Neural cell (in vitro differentiated cells): Measurements from ENCODE around the gene NUDT3. TPM values are rescaled to one million over a fixed set of nuclear protein-coding genes. Genes with fewer than 3 reads are reported as not detected.

Experiments used
- H2AFZ ChIP-seq: fragments of 200-600, 300-800 bp; sonication (generic), shearing (Covaris generic); 2 replicates; pipeline ENCODE4 v1.6.0; 2014; ENCODE audit warnings: low read depth, mild to moderate bottlenecking, antibody characterized with exemption, low read length, moderate library complexity
- H3F3A ChIP-seq: fragments of 200-600 bp; shearing (Covaris generic); 2 replicates; pipeline ENCODE4 v1.6.1; 2016; ENCODE audit warnings: mild to moderate bottlenecking, moderate library complexity, mixed read lengths, antibody characterized with exemption, low read length; ENCODE audit not compliant: insufficient read depth, poor library complexity, severe bottlenecking
- H3K27ac ChIP-seq: fragments of 200-600, 300-800 bp; sonication (generic), shearing (Covaris generic); 2 replicates; pipeline ENCODE4 v1.5.1; 2014; ENCODE audit warnings: mild to moderate bottlenecking, low read length, moderate library complexity
- H3K27me3 ChIP-seq: fragments of 300-800, 200-600 bp; sonication (generic), shearing (Covaris generic); 2 replicates; pipeline ENCODE4 v1.6.0; 2014; ENCODE audit warnings: mild to moderate bottlenecking, low read depth, low read length, moderate library complexity; ENCODE audit not compliant: insufficient read depth
- H3K36me3 ChIP-seq: fragments of 300-800, 200-600 bp; sonication (generic), shearing (Covaris generic); 2 replicates; pipeline ENCODE4 v1.5.1; 2014; ENCODE audit warnings: mild to moderate bottlenecking, antibody characterized with exemption, low read length, moderate library complexity; ENCODE audit not compliant: insufficient read depth
- H3K4me2 ChIP-seq: fragments of 300-800, 200-600 bp; sonication (generic), shearing (Covaris generic); 2 replicates; pipeline ENCODE4 v1.6.0; 2014; ENCODE audit warnings: mild to moderate bottlenecking, low read length
- H3K4me3 ChIP-seq: fragments of 300-800, 200-600 bp; sonication (generic), shearing (Covaris generic); 2 replicates; pipeline ENCODE4 v1.5.1; 2014; ENCODE audit warnings: mild to moderate bottlenecking, low read length, moderate library complexity
- H3K79me2 ChIP-seq: fragments of 200-600 bp; shearing (Covaris generic); replicated peaks from 2 replicates; pipeline ENCODE4 v1.6.0; 2014; ENCODE audit warnings: mild to moderate bottlenecking, low read length, moderate library complexity; ENCODE audit not compliant: insufficient read depth
- H3K9ac ChIP-seq: fragments of 300-800, 200-600 bp; sonication (generic), shearing (Covaris generic); 2 replicates; pipeline ENCODE4 v1.6.1; 2016; ENCODE audit warnings: mild to moderate bottlenecking, low read length, mixed read lengths
- H3K9me2 ChIP-seq: fragments of 200-600 bp; shearing (Covaris generic); 2 replicates; pipeline ENCODE4 v1.6.1; 2016; ENCODE audit warnings: mild to moderate bottlenecking, low read length, mixed read lengths; ENCODE audit not compliant: insufficient read depth
- H3K9me3 ChIP-seq: fragments of 200-600, 300-800 bp; sonication (generic), shearing (Covaris generic); 2 replicates; pipeline ENCODE4 v1.6.1; 2016; ENCODE audit warnings: mild to moderate bottlenecking, mixed run types, low read length, moderate library complexity, mixed read lengths
- H4K20me1 ChIP-seq: fragments of 200-600 bp; shearing (Covaris generic); 2 replicates; pipeline ENCODE4 v1.6.1; 2016; ENCODE audit warnings: mild to moderate bottlenecking, mixed run types; ENCODE audit not compliant: insufficient read depth
- CTCF ChIP-seq: fragments of 450-650 bp; IDR thresholded peaks from 2 replicates; pipeline ENCODE4 v1.5.1; 2014; ENCODE audit warnings: antibody characterized with exemption, mild to moderate bottlenecking, moderate library complexity; ENCODE audit not compliant: poor library complexity, severe bottlenecking
- EP300 ChIP-seq: fragments of 450-650 bp; conservative IDR thresholded peaks from 2 replicates; pipeline ENCODE4 v1.6.1; 2014; ENCODE audit warnings: antibody characterized with exemption, mild to moderate bottlenecking, moderate library complexity; ENCODE audit not compliant: poor library complexity, severe bottlenecking
- EZH2 ChIP-seq: fragments of 200-600, 300-800 bp; shearing (Covaris generic), sonication (generic); IDR thresholded peaks from 2 replicates; pipeline ENCODE4 v1.6.1; 2014; ENCODE audit warnings: antibody characterized with exemption, low read length, borderline replicate concordance, mild to moderate bottlenecking; ENCODE audit not compliant: insufficient read depth, poor library complexity, severe bottlenecking
- MXI1 ChIP-seq: fragments of 450-650 bp; conservative IDR thresholded peaks from 2 replicates; pipeline ENCODE4 v1.6.1; 2014; ENCODE audit warnings: antibody characterized with exemption, mild to moderate bottlenecking; ENCODE audit not compliant: poor library complexity, severe bottlenecking
- POLR2AphosphoS5 ChIP-seq: IDR thresholded peaks from 2 replicates; pipeline ENCODE4 v1.6.1; 2012
- RAD21 ChIP-seq: fragments of 450-650 bp; conservative IDR thresholded peaks from 2 replicates; pipeline ENCODE4 v1.6.1; 2014; ENCODE audit warnings: antibody characterized with exemption, mild to moderate bottlenecking, moderate library complexity
- SMC3 ChIP-seq: fragments of 450-650 bp; conservative IDR thresholded peaks from 2 replicates; pipeline ENCODE4 v1.6.1; 2014; ENCODE audit warnings: antibody characterized with exemption, mild to moderate bottlenecking, moderate library complexity; ENCODE audit not compliant: poor library complexity
- TAF1 ChIP-seq: IDR thresholded peaks from 2 replicates; pipeline ENCODE4 v1.6.1; 2012; ENCODE audit warnings: low read depth
- polyA plus RNA-seq: library from polyadenylated mRNA; depleted of rRNA; stranded (reverse); fragments of >200 nt; gene quantifications from 2 replicates; pipeline ENCODE4 v1.2.3, GENCODE V29; 2014
- TF ChIP-seq, protein P1 (sequence below): IDR thresholded peaks from 2 replicates; pipeline ENCODE4 v1.6.1; 2012; ENCODE audit warnings: borderline replicate concordance

NUDT3 gene
- polyA plus RNA-seq, 1 donor from 2014 or later, result 80.2 TPM

- Histone ChIP-seq H3K36me3 (no peaks in the 10 kb centered on the region), H4K20me1 (peaks cover 4% of the 10 kb centered on the region), H3K4me2 (no peak overlapping the region)
These were observed 151.9 kb downstream of the NUDT3 start for GRCh38 chr6:34240329-34241248.

GRCh38 chr6:34239893-34240292 is 152.6 kb downstream of the NUDT3 start:
- H3K36me3 ChIP-seq, result no peaks in the 10 kb centered on the region
- H3K79me2 ChIP-seq, result peaks cover 24% of the 10 kb centered on the region

More at GRCh38 chr6:34240329-34241248, 151.9 kb downstream of the NUDT3 start:
- no peak overlapping the region for H3K4me3 ChIP-seq
- H3K9me3 ChIP-seq, result no peaks in the 10 kb centered on the region
- TF ChIP-seq SMC3 (no peak), TAF1 (no peak), POLR2AphosphoS5 (no peak), RAD21 (no peak), MXI1 (no peak), EZH2 (no peak)
- no peak overlapping the region for H3K9ac ChIP-seq
- H3K27ac ChIP-seq, result no peak overlapping the region
- H3K9me2 ChIP-seq, result no peaks in the 10 kb centered on the region
- H3F3A ChIP-seq, result no peaks in the 10 kb centered on the region
- peaks cover 5% of the 10 kb centered on the region for H3K27me3 ChIP-seq
- H3K79me2 ChIP-seq, result peaks cover 24% of the 10 kb centered on the region
- H2AFZ ChIP-seq, result no peak overlapping the region

More at GRCh38 chr6:34239893-34240292, 152.6 kb downstream of the NUDT3 start:
- H3K4me2 ChIP-seq, result no peak overlapping the region
- no peak overlapping the region for H3K9ac ChIP-seq
- no peaks in the 10 kb centered on the region for H3F3A ChIP-seq
- no peak for TF ChIP-seq POLR2AphosphoS5
- TF ChIP-seq EP300, result no peak
- no peak for TF ChIP-seq RAD21
- TF ChIP-seq, protein P1, sequence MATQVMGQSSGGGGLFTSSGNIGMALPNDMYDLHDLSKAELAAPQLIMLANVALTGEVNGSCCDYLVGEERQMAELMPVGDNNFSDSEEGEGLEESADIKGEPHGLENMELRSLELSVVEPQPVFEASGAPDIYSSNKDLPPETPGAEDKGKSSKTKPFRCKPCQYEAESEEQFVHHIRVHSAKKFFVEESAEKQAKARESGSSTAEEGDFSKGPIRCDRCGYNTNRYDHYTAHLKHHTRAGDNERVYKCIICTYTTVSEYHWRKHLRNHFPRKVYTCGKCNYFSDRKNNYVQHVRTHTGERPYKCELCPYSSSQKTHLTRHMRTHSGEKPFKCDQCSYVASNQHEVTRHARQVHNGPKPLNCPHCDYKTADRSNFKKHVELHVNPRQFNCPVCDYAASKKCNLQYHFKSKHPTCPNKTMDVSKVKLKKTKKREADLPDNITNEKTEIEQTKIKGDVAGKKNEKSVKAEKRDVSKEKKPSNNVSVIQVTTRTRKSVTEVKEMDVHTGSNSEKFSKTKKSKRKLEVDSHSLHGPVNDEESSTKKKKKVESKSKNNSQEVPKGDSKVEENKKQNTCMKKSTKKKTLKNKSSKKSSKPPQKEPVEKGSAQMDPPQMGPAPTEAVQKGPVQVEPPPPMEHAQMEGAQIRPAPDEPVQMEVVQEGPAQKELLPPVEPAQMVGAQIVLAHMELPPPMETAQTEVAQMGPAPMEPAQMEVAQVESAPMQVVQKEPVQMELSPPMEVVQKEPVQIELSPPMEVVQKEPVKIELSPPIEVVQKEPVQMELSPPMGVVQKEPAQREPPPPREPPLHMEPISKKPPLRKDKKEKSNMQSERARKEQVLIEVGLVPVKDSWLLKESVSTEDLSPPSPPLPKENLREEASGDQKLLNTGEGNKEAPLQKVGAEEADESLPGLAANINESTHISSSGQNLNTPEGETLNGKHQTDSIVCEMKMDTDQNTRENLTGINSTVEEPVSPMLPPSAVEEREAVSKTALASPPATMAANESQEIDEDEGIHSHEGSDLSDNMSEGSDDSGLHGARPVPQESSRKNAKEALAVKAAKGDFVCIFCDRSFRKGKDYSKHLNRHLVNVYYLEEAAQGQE, result no peak
- TF ChIP-seq TAF1, result no peak
- TF ChIP-seq EZH2, result no peak
- TF ChIP-seq SMC3, result no peak
- TF ChIP-seq CTCF, result no peak
- no peak overlapping the region for H2AFZ ChIP-seq
- no peak overlapping the region for H3K4me3 ChIP-seq
- H3K9me2 ChIP-seq, result no peaks in the 10 kb centered on the region
- peaks cover 4% of the 10 kb centered on the region for H4K20me1 ChIP-seq
- H3K9me3 ChIP-seq, result no peaks in the 10 kb centered on the region
- H3K27ac ChIP-seq, result no peak overlapping the region
- peaks cover 6% of the 10 kb centered on the region for H3K27me3 ChIP-seq
